GM23338 (cell line): Measurements from ENCODE around the gene ZNF622. TPM values are rescaled to one million over a fixed set of nuclear protein-coding genes. Genes with fewer than 3 reads are reported as not detected.

ENCODE experiments used
- ATAC-seq: fragments of 200-7000 bp; cut with Tn5 transposase; 3 replicates; pipeline ENCODE4 v1.9.1; 2020
- DNase-seq: peaks from one replicate; pipeline ENCODE4 v3.0.0-alpha.2; 2015; ENCODE audit warnings: low spot score
- H2AFZ ChIP-seq: fragments of 200-600 bp; sonication (generic); 2 replicates; pipeline ENCODE4 v1.8.0; 2016; ENCODE audit warnings: antibody characterized with exemption, mild to moderate bottlenecking, moderate library complexity
- H3F3A ChIP-seq: fragments of 200-600 bp; sonication (generic); replicated peaks from 2 replicates; pipeline ENCODE4 v1.8.0; 2017; ENCODE audit warnings: antibody characterized with exemption, mixed run types, low read depth
- H3K27ac ChIP-seq: fragments of 200-600 bp; sonication (generic); 2 replicates; pipeline ENCODE4 v1.6.1; 2016; ENCODE audit warnings: low read depth
- H3K27me3 ChIP-seq: fragments of 200-600 bp; sonication (generic); 2 replicates; pipeline ENCODE4 v1.8.0; 2016; ENCODE audit warnings: mild to moderate bottlenecking, mixed run types, moderate library complexity; ENCODE audit not compliant: insufficient read depth
- H3K36me3 ChIP-seq: fragments of 200-600 bp; sonication (generic); 2 replicates; pipeline ENCODE4 v1.8.0; 2016; ENCODE audit warnings: mild to moderate bottlenecking; ENCODE audit not compliant: insufficient read depth
- H3K4me1 ChIP-seq: fragments of 200-600 bp; sonication (generic); 2 replicates; pipeline ENCODE4 v1.8.0; 2016; ENCODE audit warnings: mild to moderate bottlenecking, moderate library complexity; ENCODE audit not compliant: insufficient read depth
- H3K4me2 ChIP-seq: fragments of 200-600 bp; sonication (generic); 2 replicates; pipeline ENCODE4 v1.7.1; 2017; ENCODE audit warnings: mixed run types
- H3K4me3 ChIP-seq: fragments of 200-600 bp; sonication (generic); 2 replicates; pipeline ENCODE4 v1.6.1; 2016; ENCODE audit warnings: mixed run types
- H3K79me2 ChIP-seq: fragments of 200-600 bp; sonication (generic); replicated peaks from 2 replicates; pipeline ENCODE4 v1.8.0; 2017; ENCODE audit warnings: mild to moderate bottlenecking; ENCODE audit not compliant: insufficient read depth
- H3K9me2 ChIP-seq: fragments of 200-600 bp; sonication (generic); 2 replicates; pipeline ENCODE4 v1.8.0; 2017; ENCODE audit not compliant: insufficient read depth
- H4K20me1 ChIP-seq: fragments of 200-600 bp; sonication (generic); replicated peaks from 2 replicates; pipeline ENCODE4 v1.8.0; 2017; ENCODE audit warnings: mild to moderate bottlenecking; ENCODE audit not compliant: insufficient read depth
- H3K27ac Mint-ChIP-seq: 2 replicates; pipeline ENCODE4 v1.8.0; 2020; ENCODE audit warnings: inconsistent platforms, mild to moderate bottlenecking, moderate library complexity, mixed read lengths
- H3K27me3 Mint-ChIP-seq: 3 replicates; pipeline ENCODE4 v1.8.0; 2022; ENCODE audit warnings: low read depth, mild to moderate bottlenecking, moderate library complexity, mixed read lengths, inconsistent platforms; ENCODE audit not compliant: insufficient read depth, poor library complexity
- H3K36me3 Mint-ChIP-seq: 3 replicates; pipeline ENCODE4 v1.8.0; 2021; ENCODE audit warnings: low read depth, mild to moderate bottlenecking, inconsistent platforms, moderate library complexity, mixed read lengths
- H3K4me1 Mint-ChIP-seq: 3 replicates; pipeline ENCODE4 v1.8.0; 2020; ENCODE audit warnings: mild to moderate bottlenecking, inconsistent platforms, mixed read lengths
- H3K4me3 Mint-ChIP-seq: 3 replicates; pipeline ENCODE4 v1.8.0; 2021; ENCODE audit warnings: moderate library complexity, mild to moderate bottlenecking, inconsistent platforms, mixed read lengths
- H3K9me3 Mint-ChIP-seq: 3 replicates; pipeline ENCODE4 v1.8.0; 2020; ENCODE audit warnings: moderate library complexity, mild to moderate bottlenecking, inconsistent platforms, mixed read lengths
- CREB1 ChIP-seq: fragments of 250-450 bp; sonication (Bioruptor Pico); IDR thresholded peaks from 2 replicates; pipeline ENCODE4 v1.5.0; 2020; ENCODE audit warnings: low read depth, mild to moderate bottlenecking, moderate library complexity
- CTCF ChIP-seq, 2 experiments: fragments of 200-600 bp in 1 of 2; sonication (generic) in 1 of 2; conservative IDR thresholded peaks; 2 replicates each; pipeline versions ENCODE4 v1.5.1 to v1.6.1; 2016 to 2017; ENCODE audit warnings: antibody characterized with exemption in 2 of 2, low read depth in 2 of 2, mild to moderate bottlenecking in 2 of 2, moderate library complexity in 1 of 2
- ETS1 ChIP-seq: IDR thresholded peaks from 2 replicates; pipeline ENCODE4 v1.6.1; 2016; ENCODE audit warnings: antibody characterized with exemption
- EZH2 ChIP-seq: fragments of 200-600 bp; sonication (generic); IDR thresholded peaks from one replicate; pipeline ENCODE4 v1.8.0; 2017; ENCODE audit warnings: antibody characterized with exemption, mild to moderate bottlenecking, low read depth; ENCODE audit not compliant: unreplicated experiment
- JUNB ChIP-seq: IDR thresholded peaks from one replicate; pipeline ENCODE4 v1.6.1; 2016; ENCODE audit warnings: antibody characterized with exemption; ENCODE audit not compliant: unreplicated experiment
- NANOG ChIP-seq: IDR thresholded peaks from 2 replicates; pipeline ENCODE4 v1.6.1; 2016; ENCODE audit warnings: antibody characterized with exemption, borderline replicate concordance
- POLR2AphosphoS5 ChIP-seq: IDR thresholded peaks from 2 replicates; pipeline ENCODE4 v1.6.1; 2016; ENCODE audit warnings: antibody characterized with exemption, low read depth
- REST ChIP-seq: IDR thresholded peaks from one replicate; pipeline ENCODE4 v1.6.1; 2018; ENCODE audit warnings: antibody characterized with exemption; ENCODE audit not compliant: unreplicated experiment
- STAT1 ChIP-seq: IDR thresholded peaks from one replicate; pipeline ENCODE4 v1.6.1; 2016; ENCODE audit warnings: antibody characterized with exemption; ENCODE audit not compliant: unreplicated experiment
- ZNF114 ChIP-seq: fragments of 250-450 bp; sonication (Bioruptor Pico); IDR thresholded peaks from 2 replicates; pipeline ENCODE4 v1.5.0; 2020; ENCODE audit warnings: mild to moderate bottlenecking, moderate library complexity
- ZNF331 ChIP-seq: fragments of 250-450 bp; sonication (Bioruptor Pico); IDR thresholded peaks from 2 replicates; pipeline ENCODE4 v1.5.0; 2020; ENCODE audit warnings: low read depth, mild to moderate bottlenecking, moderate library complexity
- ZNF462 ChIP-seq: fragments of 250-450 bp; sonication (Bioruptor Pico); IDR thresholded peaks from 2 replicates; pipeline ENCODE4 v1.5.0; 2020; ENCODE audit warnings: mild to moderate bottlenecking, moderate library complexity
- long read RNA-seq: library from polyadenylated mRNA; unstranded; transcript quantifications from one replicate; pipeline ENCODE4 v2.0.0, GENCODE V29; 2020; ENCODE audit not compliant: unreplicated experiment
- polyA plus RNA-seq: library from polyadenylated mRNA; unstranded; fragments of >200 nt; fragmentation: Nextera tagmentation; extraction: Ambion mirVana; gene quantifications from 2 replicates; pipeline ENCODE4 v1.2.1, GENCODE V29; 2016
- total RNA-seq: library from RNA; depleted of rRNA; stranded (reverse); fragments of >200 nt; shearing (Covaris generic); gene quantifications from 2 replicates; pipeline ENCODE4 v1.2.3, GENCODE V29; 2014; rRNA removed

The ZNF622 gene
- 26.8 and 30.7 TPM in 2 replicates for total RNA-seq
- 18.8 and 20.1 TPM in 2 replicates for polyA plus RNA-seq
- long read RNA-seq, transcript ZNF622-201 (6 exons, 1,699 nt): major isoform, 66 of 68 reads
- long read RNA-seq, partial matches to known transcripts: 0 of 68 reads
- long read RNA-seq, other reads (novel, unspliced or antisense): 2 of 68 reads

- Histone ChIP-seq H2AFZ (peak within 1 kb of the TSS; percentile 98), H4K20me1 (peaks cover 5% of the 10 kb centered on the region), H3F3A (no peaks in the 10 kb centered on the region), H3K9me2 (no peaks in the 10 kb centered on the region), H3K4me1 (peaks cover 26% of the 10 kb centered on the region), H3K36me3 (peaks cover 20% of the 10 kb centered on the region), H3K27ac (peak within 1 kb of the TSS; percentile 72; the same call in 1 of the 2 replicates), H3K4me3 (peak within 1 kb of the TSS; percentile 97), H3K27me3 (no peaks in the 10 kb centered on the region), H3K4me2 (peak within 1 kb of the TSS; percentile 98), H3K79me2 (peaks cover 42% of the 10 kb centered on the region)
- Mint-ChIP-seq H3K9me3 (no peaks in the 10 kb centered on the region; the same call in 2 of the 3 replicates), H3K27ac (peak within 1 kb of the TSS; percentile 94), H3K27me3 (peaks cover 13% of the 10 kb centered on the region), H3K4me3 (peak within 1 kb of the TSS; percentile 99), H3K36me3 (peaks cover 30% of the 10 kb centered on the region), H3K4me1 (peaks cover 25% of the 10 kb centered on the region)
- DNase-seq (peak; percentile 92), ATAC-seq (peak; percentile 96)
- TF ChIP-seq STAT1: no peak
- TF ChIP-seq JUNB: no peak
- peak; percentile 57 for TF ChIP-seq CREB1 (CRISPR knock-in tag)
- peak; percentile 100 for TF ChIP-seq POLR2AphosphoS5
- TF ChIP-seq ZNF114 (CRISPR knock-in tag): no peak
- TF ChIP-seq NANOG: no peak
- no peak for TF ChIP-seq CTCF (conservative IDR thresholded peaks at IDR 0.05; ENCODE audit: low read depth in 2 of 2)
- peak; percentile 60; the same call in 1 of the 2 replicates for TF ChIP-seq ETS1
- peak; percentile 5 for TF ChIP-seq REST
- TF ChIP-seq ZNF462 (CRISPR knock-in tag): no peak
- no peak for TF ChIP-seq ZNF331
- no peak for TF ChIP-seq EZH2
These were observed at the start of gene ZNF622 for GRCh38 chr5:16465544-16466432. Gene ZNF622, minus strand, starts transcription at chr5:16465800. Its CDS starts 135 bp downstream, at chr5:16465665.
